ENCODE results near the gene SP2.
"Not testable (repeated sequence)": the region's sequence is repeated elsewhere in the genome, so short reads cannot be mapped to it uniquely, and the experiment has no call there.

The SP2 gene

DNA sequence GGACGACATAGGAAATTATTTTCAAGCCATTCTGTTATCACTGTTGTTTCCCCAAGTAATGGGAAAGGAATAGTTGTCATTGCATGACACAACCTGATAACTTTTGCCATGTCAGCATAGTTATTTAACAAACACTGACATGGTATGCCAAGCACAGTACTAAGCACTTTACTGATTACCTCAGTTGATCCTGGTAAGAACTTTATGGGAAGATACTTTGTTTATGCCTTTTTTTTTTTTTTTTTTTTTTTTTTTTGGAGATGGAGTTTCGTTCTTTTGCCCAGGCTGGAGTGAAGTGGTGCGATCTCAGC, 29.6 kb downstream of the SP2 start:
- no peak for DNase-seq

DNA sequence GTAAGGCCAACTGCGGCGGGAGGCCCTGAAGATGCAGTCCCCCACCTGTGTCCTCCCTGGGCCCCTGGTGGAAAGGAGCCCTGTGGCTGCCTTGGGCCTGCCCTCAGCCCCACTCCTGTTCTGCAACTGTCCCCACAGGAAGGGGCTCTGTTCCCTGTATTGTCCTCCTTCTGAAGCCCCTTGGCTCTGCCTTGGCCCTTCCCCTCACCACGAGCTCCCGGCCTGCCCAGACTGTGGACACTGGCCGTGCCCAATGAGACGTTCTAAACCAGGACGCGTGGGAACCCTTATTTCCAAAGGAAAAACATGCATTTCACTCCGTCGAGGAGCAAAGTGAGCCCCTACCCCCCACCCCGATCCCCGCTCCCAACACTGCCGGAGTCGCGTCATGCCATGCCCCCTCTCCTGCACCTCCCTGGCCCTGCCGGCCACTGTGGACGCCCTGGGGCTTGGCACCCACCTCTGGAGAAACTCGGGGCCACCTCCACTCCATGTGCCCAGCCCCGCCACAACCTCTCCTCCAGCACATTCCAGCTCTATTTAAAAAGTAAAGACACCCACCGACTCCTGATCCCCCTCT, 31.9 kb downstream of the SP2 start:
- DNase-seq: no peak

DNA sequence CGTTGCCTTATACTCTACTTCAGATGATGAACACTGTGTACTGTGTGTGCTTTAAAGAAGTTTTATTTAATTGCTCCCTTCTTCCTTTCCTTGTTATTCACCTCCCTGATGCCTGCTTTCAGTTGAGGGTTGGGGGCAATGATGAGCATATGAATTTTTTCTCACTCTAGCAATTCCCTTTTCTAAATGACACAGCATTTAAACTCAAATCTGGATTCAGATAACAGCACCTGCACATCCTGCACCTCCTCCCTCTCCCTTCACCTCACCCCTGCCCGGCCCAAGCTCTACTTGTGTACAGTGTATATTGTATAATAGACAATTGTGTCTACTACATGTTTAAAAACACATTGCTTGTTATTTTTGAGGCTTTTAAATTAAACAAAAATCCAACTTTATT, 32.4 kb downstream of the SP2 start:
- DNase-seq: no peak

- no peak for DNase-seq
Observed at GRCh38 chr17:47929218-47930000, 33.4 kb downstream of the SP2 start.

GRCh38 chr17:47931848-47932247, 35.8 kb downstream of the SP2 start:
- no peak for DNase-seq

DNA sequence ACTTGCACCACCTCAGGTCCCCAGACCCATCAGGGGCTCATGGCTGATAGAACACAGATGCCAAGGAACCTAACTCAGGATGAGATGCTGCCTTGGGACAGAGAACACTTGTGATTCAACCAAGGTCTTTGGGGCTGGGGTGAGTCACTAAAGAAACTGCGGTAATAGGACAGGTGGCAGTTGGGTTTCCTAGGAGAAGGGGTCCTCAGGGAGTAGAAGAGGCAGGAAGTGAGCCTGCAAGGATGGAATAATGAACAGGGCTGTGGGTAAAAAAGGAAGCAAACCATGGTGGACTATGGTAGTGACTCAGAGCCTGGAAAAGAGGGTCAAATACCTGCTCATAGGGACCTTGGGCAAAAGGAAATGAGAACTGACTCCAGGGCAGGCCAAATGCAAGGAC, 38.8 kb downstream of the SP2 start:
- no peak for DNase-seq

DNA sequence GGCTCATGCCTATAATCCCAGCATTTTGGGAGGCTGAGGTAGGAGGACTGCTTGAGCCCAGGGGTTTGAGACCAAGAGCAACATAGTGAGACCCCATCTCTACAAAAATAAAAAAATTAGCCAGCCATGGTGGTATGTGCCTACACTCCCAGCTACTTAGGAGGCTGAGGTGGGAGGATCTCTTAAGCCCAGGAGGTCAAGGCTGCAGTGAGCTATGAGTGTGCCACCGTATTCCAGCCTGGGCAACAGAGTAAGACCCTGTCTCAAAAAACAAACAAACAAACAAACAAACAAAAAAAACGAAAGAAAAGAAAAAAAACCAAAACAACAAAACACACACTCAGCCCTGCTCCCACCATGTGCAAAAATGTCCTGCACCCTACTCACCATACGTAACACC, 39.4 kb downstream of the SP2 start:
- DNase-seq: not testable (repeated sequence)

DNA sequence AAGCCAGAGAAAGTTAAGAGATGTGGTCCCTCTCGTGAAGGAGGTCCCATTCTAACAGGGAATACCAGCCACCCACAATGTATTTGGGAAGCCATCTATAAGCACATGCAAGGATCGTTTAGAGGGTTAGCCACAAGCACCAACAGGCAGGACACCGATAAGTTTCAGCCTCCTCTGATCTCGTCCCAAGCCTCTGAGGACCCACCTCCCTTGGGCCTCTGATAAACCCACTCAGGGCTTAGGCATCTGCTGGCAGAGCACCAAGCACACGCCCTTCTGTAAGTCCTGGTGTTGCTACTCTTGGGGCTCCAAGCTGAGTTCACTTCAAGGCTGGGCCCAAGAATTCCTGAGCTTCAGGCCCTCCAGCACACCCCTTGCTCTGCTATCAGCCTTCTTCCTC, 39.9 kb downstream of the SP2 start:
- no peak for DNase-seq

DNA sequence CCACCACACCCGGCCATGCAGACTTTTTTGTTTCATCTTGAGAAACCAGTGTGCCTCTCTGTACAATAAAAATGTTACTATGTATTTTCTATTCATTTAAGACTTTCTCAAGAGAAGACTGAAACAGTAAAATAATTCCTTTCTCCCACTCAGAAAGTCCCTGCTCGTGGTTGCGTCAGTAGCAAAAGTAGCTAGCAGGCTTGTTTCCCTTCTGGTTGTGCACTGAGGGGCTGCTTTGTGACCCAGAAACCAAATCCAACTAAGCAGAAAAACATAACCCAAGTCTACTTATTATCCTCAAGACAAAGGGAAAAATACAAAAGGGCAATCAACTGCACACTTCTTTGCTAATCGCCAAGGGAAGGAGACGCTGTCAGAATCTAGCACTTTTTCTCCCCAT, 41.9 kb downstream of the SP2 start:
- DNase-seq: no peak

DNA sequence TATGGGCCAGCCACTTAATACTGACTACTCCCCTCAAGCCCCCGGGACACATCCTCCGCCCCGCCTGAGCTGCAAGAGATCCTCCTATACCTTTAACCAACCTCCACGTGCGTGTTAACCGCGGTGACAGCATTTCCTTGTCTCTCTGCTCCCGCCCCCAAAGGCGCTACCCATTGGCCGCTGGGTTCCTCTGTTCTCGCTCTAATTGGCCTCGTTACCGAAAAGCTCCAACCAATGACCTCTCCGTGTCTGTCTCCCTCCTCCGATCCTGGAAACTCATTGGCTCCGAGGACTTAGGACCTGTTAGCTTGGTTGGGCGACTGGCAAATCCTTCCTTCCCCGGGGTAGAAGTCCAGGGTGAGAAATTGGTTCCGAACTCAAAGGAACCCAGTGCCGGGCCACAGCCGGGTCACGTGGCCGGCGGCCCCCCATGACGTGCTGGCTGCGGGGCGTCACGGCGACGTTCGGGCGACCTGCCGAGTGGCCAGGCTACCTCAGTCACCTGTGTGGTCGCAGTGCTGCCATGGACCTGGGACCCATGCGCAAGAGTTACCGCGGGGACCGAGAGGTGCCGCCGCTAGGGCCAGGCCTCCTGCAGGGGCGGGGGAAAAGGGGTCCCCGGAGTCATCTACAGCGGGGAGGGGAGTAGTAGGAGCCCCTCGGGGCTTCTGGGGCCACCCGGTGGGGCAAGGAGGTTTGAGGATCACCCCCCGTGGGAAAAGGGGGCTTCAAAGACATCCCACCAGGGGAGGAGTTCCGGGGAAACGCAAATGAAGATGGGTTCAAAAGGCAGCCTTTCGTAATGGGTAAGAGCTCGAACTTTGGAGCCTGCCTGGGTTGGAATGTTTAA, 45.4 kb downstream of the SP2 start, which contains the start of gene PNPO:
Gene PNPO (plus strand): TSS at position 326 of the 850 bp plus-strand sequence. CDS start 105 bp downstream, at position 431.
- DNase-seq: peak; percentile 86

DNA sequence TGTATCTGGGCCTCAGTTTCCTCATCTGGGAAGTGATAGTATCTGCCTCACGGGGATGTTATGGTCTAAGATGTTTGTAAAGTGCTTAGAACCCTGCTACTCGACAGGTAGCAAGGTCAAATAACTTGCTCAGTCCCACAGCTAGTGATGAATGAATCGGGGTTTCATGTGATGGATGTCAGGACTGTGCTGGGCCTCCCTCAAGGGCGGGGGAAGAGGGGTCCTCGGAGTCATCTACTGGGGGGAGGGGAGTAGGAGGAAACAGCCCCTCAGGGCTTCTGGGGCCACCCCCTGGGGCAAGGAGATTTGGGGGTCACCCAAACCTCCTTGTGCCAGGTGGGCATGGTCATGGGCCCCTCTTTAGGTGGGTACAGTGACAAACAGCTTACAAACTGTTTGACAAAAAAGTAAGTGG, 46.1 kb downstream of the SP2 start:
- no peak for DNase-seq

GRCh38 chr17:47942568-47942967, 46.5 kb downstream of the SP2 start:
- no peak for DNase-seq

- DNase-seq: no peak
Observed at GRCh38 chr17:47945080-47945479, 49.0 kb downstream of the SP2 start.

GRCh38 chr17:47945529-47946508, 49.8 kb downstream of the SP2 start:
- DNase-seq: no peak

DNA sequence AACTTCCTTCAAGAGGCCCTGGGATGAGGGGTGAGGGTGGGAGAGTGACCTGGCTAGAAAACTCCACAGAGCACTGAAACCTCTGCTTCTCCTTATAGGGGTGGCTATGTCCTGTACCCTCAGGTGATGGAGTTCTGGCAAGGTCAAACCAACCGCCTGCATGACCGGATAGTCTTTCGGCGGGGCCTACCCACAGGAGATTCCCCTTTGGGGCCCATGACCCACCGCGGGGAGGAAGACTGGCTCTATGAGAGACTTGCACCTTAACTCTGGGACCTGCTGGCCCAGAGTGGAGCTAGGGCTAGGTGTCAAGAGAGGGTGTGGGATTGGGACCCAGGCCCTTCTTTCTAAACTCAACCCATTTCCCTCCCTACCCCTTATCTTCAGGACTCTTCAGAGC, 50.5 kb downstream of the SP2 start:
- DNase-seq: no peak

GRCh38 chr17:47946929-47947397, 50.9 kb downstream of the SP2 start:
- DNase-seq: peak; percentile 73

DNA sequence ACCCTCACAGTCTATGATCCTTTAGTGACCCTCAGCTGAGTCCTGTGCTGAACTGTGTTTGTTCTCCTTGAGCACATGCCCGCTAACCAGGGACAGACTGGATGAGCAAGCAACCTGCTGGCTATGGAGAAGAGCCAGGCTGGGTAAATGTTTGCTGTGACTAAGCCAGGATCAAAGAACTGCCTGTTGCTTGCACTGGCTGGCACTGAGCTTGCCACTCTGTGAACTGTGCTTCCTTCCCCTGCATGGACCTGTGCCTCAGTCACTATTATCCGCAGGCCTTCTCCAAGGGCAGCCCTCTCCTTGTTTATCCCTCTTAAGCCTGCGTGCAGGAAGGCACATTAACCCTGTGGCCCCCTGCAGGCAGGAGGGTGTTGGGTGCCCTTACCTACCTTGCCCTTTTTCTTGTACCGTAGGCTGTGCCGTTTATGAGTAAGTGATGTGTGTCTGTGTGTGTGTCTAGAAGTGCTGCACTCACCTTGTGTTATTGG, 52.7 kb downstream of the SP2 start:
- DNase-seq: peak; percentile 23

GRCh38 chr17:47949197-47949759, 53.2 kb downstream of the SP2 start:
- DNase-seq: peak; percentile 78

- DNase-seq: no peak
Observed at GRCh38 chr17:47949946-47950345, 53.9 kb downstream of the SP2 start.

GRCh38 chr17:47950448-47950847, 54.4 kb downstream of the SP2 start:
- no peak for DNase-seq

DNA sequence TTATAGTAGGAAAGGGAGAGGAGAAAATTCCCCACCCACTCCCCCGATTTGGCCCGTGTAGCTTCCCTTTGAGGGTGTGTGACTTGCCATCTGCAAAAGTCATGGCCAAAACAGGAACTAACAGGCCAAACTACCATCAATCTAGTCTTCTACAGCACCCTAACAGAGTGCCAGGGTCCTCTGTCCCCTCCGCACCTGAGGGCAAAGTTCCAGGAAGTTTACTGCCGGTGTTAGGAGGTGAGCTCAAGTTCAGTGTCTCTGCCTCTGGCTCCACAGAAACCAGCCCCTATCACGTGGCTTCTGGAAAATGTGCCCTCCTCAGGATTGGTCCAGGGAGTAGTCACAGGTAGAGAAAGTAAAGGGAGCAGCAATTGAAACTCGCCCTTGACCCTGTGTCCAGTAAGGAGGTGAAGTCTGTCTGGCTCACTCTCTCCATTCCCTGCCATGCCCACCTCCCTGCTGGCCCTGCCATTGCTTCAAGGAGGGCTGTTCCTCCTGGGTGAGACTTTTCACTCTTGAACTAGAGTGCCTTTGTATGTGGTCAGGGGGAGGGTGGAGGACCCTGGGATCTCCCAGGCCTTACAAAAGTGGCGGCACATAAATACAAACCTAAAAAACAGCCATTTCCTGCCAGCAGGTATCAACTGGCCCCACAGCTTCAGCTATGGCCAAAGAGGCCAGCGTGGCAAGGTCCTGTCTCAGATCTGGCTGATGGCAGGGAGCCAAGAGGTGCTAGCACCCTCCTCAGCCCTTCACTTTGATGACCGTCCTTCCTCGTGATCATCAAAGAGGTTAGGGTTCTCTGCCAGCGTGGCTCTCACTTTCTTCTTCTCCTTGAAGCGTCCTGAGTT, 56.4 kb downstream of the SP2 start:
- no peak for DNase-seq
